ENCODE results near the gene GRIK4.
"Not testable (repeated sequence)": the region's sequence is repeated elsewhere in the genome, so short reads cannot be mapped to it uniquely, and the experiment has no call there.

Gene GRIK4

DNA sequence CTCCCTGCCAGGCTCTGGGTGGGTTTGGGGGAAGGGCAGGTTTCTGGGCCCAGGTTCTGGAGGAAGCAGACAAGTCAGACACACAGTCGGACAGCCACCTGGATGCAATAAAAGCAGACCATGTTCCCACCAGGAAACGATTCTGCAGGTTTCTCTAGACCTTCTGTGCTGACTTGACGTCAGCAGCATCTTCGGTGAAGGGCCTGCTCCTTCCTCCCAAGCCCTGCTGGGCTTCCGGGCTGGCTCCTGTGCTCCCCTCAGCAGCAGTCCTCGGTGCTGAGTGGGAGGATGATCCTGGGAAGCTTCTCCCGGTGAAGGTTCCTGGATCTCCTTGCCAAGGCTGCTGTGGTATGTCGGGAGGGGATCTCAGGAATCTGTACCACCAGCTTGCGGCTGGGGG is 240.0 kb downstream of the GRIK4 start:
- no peak for DNase-seq

DNA sequence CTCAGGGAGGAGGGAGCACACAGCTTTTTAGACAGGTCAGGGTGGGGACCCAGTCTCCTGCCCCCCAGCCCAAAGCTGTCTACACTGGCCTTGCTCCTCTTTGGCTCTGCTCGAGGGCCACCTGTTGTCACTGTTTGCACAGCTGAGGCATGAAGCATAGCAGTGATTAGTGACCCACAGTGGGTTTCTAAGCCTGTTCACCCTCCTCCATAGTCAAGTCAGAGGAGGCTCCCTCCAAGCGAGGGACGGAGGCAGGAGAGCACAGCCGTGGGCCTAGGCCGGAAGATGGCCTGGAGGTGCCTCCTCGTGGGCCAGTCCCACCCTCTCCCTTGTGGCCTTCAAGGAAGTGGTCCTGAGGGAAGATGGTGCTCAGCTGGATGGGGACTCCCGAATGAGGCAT is 241.1 kb downstream of the GRIK4 start:
- no peak for DNase-seq

DNA sequence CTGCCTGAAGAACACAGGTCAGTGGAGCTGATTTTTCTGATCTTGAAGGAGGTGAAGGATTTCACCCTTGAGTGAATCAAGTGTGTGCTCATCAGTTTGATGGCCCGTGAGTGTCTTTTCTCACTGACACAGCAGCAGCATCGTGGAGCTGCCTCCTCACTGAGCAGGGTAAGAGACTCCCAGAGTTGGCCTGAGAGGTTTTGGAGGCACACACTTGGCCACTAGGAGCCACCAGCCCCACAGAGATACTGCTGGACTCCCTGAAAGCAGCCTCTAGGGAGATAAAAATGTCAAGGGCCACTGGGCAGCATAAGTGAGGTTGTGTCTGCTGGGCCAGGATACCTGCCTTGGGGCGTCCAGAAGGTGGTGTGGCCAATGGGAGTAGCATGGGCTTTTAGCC is 245.4 kb downstream of the GRIK4 start:
- DNase-seq, result no peak

DNA sequence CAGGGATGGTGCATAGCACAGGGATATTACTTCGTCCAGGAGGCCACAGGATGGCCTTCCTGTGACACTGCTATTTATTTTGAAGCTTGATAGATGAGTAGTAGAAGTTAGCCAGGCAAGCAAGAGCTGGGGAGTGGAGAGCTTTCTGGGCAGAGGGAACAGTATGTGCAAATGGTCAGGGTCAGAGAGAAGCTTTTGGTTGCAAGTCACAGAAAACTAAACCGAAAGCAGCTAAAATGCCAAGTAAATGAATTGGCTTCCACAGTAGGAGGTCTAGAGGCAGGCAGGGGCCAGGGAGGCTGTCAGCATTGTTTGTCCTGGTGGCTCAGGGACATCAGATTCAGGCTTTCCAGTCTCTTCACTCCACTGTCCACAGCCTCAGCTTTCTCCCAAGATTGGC is 247.5 kb downstream of the GRIK4 start:
- no peak for DNase-seq

DNA sequence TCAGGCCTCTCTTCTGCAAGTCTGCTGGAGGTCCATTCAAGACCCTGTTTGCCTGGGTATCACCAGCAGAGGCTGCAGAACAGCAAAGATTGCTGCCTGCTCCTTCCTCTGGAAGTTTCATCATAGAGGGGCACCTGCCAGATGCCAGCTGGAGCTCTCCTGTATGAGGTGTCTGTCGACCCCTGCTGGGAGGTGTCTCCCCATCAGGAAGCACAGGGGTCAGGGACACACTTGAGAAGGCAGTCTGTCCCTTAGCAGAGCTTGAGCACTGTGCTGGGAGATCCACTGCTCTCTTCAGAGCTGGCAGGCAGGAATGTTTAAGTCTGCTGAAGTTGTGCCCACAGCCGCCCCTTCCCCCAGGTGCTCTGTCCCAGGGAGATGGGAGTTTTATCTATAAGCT is 254.2 kb downstream of the GRIK4 start:
- not testable (repeated sequence) for DNase-seq

DNA sequence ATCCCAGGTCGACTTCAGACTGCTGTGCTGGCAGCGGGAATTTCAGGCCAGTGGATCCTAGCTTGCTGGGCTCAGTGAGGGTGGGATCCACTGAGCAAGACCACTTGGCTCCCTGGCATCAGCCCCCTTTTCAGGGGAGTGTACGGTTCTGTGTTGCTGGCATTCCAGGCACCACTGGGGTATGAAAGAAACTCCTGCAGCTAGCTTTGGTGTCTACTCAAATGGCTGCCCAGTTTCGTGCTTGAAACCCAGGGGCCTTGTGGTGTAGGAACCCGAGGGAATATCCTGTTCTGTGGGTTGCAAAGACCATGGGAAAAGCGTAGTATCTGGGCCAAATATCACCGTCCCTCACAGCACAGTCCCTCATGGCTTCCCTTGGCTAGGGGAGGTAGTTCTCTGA is 254.8 kb downstream of the GRIK4 start:
- no peak for DNase-seq

DNA sequence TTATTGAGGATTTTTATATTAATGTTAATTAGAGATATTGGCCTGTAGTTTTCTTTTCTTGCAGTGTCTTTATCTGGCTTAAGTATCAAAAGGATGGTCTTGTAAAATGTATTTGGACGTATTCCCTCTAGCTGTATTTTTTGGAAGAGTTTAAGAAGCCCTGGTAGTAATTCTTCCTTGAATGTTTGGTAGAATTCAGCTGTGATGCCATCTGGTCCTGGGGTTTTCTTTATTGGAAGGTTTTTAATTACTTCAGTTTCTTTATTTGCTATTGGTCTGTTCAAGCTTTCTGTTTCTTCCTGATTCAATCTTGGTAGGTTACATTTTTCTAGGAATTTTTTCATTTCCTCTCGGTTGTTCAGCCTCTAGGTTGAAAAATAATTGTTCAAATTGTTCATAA is 257.4 kb downstream of the GRIK4 start:
- no peak for DNase-seq

DNA sequence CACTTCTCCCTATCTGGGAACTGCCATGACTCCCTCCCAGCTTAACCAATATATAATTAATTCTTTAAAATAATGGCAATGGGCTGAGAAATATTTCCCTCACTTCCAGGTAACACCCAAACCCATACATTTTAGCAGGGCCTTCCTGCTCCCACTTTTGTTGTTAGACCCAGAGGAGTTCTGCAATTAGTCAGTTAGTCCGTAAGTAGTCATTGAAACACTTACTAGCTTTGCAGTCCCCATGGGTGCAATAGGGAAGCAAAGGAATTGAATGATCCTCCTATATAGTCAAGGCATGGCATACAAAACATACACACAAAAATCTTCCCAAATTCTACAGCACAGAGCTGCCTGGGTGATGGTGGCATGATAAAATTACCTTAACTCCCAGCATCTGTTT is 258.4 kb downstream of the GRIK4 start:
- DNase-seq, result no peak

DNA sequence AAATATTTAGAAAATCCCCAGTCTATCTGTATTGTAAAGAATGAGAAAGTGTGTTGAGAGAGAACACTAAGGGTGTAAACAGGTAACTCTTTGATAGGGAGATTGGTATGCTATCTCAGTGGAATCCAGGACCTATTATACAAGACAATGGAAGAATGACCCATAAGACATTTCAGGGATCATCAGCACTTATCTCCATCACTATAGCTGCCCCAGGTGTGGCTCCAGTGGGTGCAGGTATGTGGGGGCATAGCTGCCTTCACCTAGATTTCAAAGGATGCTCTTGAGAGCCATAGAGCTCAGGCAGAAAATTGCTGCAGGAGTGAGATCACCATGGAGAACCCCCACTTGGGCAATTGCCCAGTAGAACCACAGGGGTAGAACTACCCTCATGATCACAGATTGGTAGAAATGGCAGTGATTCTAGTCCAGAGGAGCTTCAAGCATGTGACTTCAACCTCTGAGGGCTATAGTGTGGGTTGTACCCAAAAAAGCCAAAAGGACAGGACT is 260.1 kb downstream of the GRIK4 start:
- no peak for DNase-seq

DNA sequence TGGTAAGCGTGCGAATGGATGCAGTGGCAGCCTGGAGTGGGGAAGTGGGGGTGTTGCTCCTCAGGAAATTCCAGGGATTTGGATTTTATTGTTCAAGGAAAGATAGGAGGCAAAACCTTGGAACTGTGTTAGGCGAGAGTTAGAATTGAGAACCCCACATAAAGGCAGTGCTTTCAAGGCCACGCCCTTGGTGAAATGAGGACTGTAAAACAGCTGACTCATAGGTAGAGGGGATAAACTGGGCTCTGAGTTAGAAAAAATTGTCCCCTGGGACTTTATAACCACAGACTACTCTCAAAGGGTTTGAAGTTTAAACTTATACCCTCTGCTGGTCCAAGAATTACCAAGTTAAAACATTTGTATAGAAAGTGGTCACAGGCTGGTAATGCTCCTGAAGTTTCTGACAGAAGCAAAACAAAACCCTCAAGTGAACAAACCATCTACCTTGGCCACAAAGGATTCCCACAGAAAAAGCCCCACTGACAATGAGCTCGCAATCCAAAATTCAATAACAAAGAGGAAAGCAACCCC is 262.0 kb downstream of the GRIK4 start:
- DNase-seq, result no peak

DNA sequence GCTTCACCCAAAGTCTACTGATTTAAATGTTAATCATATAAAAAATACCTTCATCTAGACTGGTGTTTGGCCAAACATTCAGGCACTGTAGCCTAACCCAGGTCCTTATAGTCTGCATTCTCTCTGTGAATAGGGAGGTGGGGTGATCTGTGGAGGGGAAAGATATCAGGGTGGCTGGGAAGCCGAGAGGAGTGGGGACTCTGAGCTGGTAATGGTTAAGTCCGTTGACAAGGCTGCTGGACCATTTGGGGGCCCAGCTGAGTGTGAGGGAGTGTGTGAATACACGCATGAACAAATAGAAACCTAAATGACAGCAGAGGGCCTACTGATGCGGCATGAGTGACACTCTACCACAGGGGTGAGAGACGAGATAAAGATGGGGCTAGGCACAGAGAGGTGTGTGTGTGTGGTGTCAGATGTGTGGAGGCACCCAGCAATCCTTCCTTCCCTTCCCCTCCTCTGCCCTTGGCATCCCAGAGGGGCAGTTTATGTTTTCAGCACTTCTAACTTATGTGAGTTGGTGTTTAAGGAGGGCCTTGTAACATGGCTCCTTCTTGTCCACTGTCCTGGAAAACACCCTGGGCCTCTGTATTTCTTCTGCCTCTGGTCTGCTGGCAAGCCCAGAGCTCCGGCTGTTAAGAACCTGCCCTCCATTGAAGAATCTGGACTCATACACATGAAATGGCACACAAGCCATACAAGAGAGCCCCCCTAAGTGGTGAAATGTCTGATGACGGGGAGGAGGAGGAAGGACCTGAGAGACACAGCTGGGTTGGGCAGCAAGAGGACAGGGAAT is 263.2 kb downstream of the GRIK4 start:
- DNase-seq, result no peak

DNA sequence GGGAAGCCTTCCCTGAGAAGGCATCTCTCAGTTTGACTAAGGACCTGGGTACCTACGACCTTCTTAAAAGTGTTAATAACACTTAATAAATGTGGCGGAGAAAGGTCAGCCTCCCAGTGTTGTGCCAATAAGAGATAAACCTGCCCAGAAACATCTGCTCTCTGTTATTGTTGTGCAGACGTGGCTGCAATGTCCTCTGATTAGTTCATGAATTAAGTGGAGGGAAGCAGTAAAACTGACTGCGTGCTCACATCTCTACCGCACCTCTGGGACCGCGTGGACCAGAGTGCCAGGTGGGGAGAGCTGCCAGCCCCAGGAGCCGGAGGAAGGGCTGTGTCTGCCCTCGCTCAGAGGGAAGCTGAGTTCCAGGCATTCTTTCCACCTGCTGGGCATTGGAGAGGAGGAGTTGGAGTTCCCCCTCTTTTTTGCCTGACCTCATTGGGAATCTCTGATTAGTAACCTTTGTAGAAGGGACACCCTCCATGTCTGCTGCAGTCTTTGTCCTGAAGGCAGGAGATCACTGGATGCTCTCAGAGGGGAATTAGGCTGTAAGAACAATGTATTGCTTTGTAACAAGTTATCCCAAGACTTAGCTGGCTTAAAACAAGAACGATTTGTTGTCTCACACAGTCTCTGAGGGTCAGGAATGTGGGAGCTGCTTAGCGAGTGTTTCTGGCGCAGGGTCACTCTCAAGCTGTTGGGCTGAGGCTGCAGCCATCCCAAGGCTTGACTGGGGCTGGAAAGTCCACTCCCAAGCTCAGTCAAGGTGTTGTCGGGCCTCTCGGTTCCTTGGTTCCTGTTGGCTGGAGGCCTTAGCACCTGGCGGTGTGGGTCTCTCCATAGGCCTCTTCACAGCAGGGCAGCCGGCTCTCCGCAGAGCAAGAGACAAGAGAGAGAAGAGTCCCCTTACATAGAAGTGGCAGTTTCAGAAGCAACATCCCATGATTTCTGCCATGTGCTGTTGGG is 264.7 kb downstream of the GRIK4 start:
- no peak for DNase-seq

DNA sequence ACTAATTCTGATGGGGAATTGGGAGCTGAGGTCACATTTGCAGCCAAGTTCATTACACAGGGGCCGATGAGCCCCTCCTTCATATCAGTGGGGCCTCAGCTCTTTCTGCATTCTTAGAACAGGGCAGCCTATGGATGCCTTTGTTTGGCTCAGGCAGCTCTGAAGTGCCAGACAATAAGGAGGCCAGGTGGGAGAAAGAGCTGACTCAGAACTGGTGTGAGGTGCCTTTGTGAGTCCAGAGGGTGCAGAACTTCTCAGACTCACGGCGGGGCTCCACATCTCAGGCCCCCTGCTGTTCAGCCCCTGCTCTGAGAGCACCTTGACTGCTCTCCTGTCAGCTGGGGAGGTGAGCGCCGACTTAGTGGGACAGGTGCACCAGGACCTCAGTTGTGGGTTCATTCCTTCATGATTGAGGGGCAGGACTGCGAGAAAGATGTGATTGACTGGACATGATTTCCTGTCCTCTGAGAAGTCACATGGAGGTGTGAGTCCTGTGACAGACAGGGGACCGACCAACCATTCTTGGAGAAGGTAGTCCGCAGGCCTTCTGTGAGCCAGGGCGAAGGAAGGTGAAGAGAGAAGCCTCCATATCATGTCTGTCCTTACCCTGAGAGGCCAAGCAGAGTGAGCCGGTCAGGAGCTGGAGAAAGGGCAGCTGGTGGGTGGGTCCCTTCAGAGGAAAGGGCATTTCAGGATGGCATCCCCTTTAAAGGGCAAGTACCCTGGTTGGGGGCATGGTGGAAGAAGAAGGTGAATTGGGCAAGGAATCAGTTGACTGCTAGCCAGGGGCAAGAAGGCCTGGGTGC is 267.3 kb downstream of the GRIK4 start:
- DNase-seq, result no peak

DNA sequence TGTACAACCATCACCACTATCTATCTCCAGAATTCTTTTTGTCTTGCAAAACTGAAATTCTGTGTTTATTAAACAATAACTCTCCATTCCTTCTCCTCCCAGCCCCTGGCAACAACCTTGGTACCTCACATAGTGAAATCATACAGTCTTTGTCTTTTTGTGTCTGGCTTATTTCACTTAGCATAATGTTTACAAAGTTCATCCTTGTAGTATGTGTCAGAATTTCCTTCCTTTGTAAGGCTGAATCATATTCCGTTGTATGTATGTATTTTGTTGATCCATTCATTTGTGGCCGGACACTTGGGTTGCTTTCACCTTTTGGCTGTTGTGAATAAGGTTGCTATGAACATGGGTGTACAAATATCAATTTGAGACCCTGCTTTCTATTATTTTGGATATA is 268.7 kb downstream of the GRIK4 start:
- no peak for DNase-seq

DNA sequence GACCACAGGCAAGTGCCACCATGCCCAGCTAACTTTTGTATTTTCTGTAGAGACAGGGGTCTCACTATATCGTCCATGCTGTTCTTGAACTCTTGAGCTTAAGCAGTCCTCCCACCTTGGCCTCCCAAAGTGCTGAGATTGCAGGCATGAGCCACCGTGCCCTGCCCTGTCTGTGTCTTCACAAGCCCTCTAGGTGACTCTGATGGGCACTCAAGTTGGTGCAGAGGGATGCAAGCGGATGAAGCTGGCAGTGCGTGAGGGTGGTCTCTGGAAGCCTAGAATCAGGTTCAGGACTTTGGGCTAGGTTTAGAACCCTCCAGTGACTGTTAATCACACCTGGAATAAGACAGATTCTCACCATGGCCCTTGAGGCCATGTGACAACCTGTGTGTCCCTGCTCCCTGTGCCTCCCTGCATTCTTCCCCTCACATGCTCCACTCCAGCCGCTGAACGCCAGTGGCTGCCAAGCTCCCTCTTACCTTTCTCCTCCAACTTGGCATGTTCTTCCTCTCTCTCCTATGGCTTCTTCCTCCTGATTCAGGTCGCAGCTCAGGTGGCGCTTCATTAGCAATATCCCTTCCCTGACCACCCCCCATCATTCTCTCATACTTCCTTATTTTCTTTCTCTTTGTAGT is 270.1 kb downstream of the GRIK4 start:
- no peak for DNase-seq

DNA sequence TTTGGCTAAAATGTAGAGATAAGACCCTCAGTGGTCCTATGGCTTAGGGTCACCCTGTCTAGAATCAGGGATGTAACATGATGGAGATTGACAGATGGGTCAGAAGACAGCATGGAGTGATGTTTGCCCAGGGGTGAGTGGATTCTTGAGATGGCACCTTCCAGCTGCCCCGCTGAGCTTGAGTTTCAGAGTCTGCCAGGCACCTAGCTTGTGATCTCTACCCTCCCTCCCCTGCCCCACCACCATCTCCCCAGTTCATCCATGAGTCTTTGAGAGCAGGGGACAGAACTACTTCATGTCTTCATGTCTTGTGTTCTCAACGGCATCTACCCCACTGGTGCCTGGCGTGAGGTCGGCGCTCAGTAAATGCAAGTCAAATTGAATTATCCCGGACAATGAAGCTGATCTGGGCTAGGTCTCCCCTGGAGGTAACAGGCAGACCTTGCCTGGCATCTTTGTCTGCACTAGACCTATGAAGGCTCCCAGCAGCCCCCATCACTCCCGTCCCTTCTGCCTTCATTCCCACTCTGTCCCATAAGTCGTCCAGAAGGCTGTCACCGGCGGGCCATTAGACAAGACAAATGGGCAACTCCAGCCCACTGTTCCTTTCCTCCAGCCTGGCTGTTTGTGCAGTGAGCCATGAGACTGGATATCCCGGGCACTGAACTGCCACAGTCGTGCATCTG is 273.2 kb downstream of the GRIK4 start:
- no peak for DNase-seq

DNA sequence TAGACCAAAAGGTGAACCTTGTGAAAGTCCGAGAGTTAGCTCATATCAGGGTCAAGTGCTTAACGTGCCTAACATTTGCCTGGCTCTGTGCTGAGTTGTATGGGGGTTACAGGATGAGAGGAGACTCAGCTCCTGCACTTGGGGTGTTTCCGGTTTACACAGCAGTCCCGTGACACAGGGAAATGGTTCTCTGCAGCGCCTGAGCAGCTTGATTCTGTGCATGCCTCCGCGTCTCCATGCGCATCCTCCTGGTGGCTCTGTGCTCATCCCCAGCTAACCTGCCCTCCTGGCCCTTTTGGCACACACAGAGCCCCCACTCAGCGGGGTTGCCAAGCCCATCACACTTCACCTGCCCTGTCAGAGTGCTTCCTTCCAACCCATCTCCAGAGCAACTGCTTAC is 274.0 kb downstream of the GRIK4 start:
- DNase-seq, result no peak

DNA sequence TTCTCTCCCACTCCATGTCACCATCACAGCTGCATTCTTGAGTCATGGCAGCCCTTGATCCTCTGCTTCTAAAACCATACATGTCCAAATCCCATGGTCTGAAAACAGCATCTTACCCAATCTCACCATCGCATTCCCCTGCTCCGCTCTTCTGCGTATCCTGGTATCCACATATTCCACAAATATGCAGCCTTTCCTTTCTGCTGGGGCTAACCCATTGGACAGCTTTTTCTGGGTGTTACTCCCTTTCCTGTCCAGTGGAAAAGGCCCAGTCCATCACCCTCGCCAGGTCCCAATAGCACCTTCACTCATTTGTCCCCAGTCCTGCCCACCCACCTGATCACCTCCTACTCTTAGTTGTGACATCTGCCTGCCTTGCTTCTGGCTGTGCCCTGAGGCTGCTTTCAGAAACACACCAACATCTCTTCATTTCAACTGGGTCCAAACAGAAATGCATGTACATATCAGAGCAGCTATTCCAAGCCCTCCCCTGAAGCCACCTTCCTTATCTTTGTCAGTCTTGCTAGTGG is 274.7 kb downstream of the GRIK4 start:
- DNase-seq, result no peak

DNA sequence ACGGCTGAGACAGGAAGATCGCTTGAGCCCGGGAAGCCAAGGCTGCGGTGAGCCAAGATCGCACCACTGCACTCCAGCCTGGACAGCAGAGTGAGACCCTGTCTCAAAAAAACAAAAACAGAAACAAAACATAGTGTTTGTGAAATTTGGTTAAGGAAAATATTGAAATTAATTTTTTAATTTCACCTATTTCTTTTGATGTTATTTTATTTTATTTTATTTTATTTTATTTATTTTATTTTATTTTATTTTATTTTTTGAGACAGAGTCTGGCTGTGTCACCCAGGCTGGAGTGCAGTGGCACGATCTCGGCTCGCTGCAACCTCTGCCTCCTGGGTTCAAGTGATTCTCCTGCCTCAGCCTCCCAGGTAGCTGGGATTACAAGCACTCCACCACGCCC is 275.7 kb downstream of the GRIK4 start:
- DNase-seq, result not testable (repeated sequence)

DNA sequence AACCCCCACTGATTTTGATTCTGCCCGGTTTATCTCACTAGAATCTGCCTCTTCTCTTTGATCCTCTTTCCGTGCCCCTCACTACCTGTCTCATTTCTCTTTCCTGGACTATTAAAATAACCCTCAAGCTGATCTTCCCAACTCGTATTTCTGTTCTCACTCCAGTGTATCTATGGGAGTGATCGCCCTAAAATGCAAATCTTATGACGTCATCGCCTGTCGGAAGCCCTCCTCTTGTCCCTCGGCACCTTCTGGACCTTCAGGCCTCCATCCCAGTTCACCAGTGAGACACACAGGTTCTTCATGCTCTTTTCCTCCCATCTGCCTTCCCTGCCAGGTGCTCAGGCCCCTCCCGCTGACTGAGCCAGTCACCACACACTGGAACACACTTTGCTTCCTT is 277.8 kb downstream of the GRIK4 start:
- DNase-seq, result no peak

DNA sequence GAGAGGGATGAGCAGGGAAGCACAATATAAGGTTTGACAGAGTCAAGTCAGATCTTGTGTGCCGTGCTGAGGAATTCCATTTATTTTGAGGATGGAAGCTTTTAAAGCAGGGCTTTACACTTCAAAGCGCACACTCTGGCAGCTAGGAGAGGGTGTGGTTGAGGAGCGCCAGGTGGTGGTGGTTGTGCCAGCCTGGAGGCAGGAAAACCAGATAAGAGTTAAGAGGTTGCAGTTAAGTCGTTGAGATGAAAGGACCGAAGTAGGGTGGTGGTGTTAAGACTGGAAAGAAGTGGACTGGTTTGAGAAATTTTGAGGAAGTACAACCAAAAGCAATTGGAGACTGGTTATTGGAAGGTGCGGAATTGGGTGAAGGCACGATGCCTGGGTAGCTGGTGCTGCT is 280.8 kb downstream of the GRIK4 start:
- DNase-seq, result no peak

Measured in stimulated activated CD4-positive, alpha-beta T cell treated with anti-CD3 and anti-CD28 coated beads, Interleukin-15, amount 100 ng/mL, for 24 hours (primary cell).